Transverse colon (tissue), 4 donors: Measurements from ENCODE around the gene BLOC1S3. TPM values are rescaled to one million over a fixed set of nuclear protein-coding genes. Genes with fewer than 3 reads are reported as not detected.

Experiments used
- DNase-seq: peaks from one replicate; pipeline ENCODE4 v3.0.0-alpha.2; 2019
- H3K27ac ChIP-seq, 4 donors: fragments of 200-600 bp; sonication (generic); 2 replicates each; pipeline ENCODE4 v1.5.1; 2016 to 2018; ENCODE audit warnings: inconsistent platforms in 4 of 4
- H3K27me3 ChIP-seq: fragments of 200-600 bp; sonication (generic); 2 replicates; pipeline ENCODE4 v1.5.1; 2017; ENCODE audit warnings: inconsistent platforms
- H3K36me3 ChIP-seq, 4 donors: fragments of 200-600 bp; sonication (generic); 2 replicates each; pipeline ENCODE4 v1.5.1; 2017 to 2019; ENCODE audit warnings: inconsistent platforms in 4 of 4
- H3K4me1 ChIP-seq, 4 donors: fragments of 200-600 bp; sonication (generic); 2 replicates each; pipeline ENCODE4 v1.5.1; 2017 to 2020; ENCODE audit warnings: inconsistent platforms in 4 of 4
- H3K4me3 ChIP-seq, 4 donors: fragments of 200-600 bp; sonication (generic); 1 replicate in 1 of 4; 2 replicates in 3 of 4; pipeline versions ENCODE4 v1.5.1 to v1.6.1; 2017 to 2019; ENCODE audit warnings: inconsistent platforms in 4 of 4
- H3K9me3 ChIP-seq, 2 donors: fragments of 200-600 bp; sonication (generic); 2 replicates each; pipeline ENCODE4 v1.5.1; 2017 to 2019; ENCODE audit warnings: inconsistent platforms in 2 of 2
- EP300 ChIP-seq: sonication (generic); formaldehyde crosslinking; IDR thresholded peaks from one replicate; pipeline ENCODE4 v1.6.1; 2017; ENCODE audit warnings: antibody characterized with exemption, low read depth
- POLR2A ChIP-seq: fragments of 450-650 bp; IDR thresholded peaks from one replicate; pipeline ENCODE4 v1.6.1; 2016; ENCODE audit warnings: antibody characterized with exemption, mild to moderate bottlenecking, moderate library complexity
- POLR2AphosphoS5 ChIP-seq, 3 donors: sonication (generic); formaldehyde crosslinking; IDR thresholded peaks; one replicate each; pipeline ENCODE4 v1.6.1; 2016; ENCODE audit warnings: antibody characterized with exemption in 3 of 3
- WGBS, 2 donors: methylation state at CpG; one replicate each; pipeline ENCODE4 v1.1.5; 2018; ENCODE audit warnings: low coverage in 1 of 2; 5-methylcytosine and 5-hydroxymethylcytosine counted together
- in situ Hi-C, 4 donors: fragments of 200-750 bp; cut with MboI; loops; one replicate each; pipeline versions ENCODE4 v1.15.0 to v1.15.1; 2017; ENCODE audit warnings: low sequenced_read_pairs in 3 of 4, low pct_ligation_motif_present in 1 of 4, low pct_unique_long_range_greater_than_20kb in 1 of 4
- intact Hi-C: fragments of 100-400 bp; cut with DNase I; formaldehyde crosslinking; loops from one replicate; pipeline ENCODE4 v1.15.1; 2023; ENCODE audit warnings: low total_unique reads
- total RNA-seq, 4 donors: library from RNA; depleted of rRNA; stranded (reverse); fragments of >200 nt; gene quantifications; one replicate each; pipeline ENCODE4 v1.1.0, GENCODE V29; 2016
- TF ChIP-seq, protein P1 (sequence below), 5 experiments: fragments of 200-600 bp in 3 of 5; fragments of 450-650 bp in 2 of 5; sonication (generic) in 3 of 5; IDR thresholded peaks; 1 replicate in 2 of 5; 2 replicates in 3 of 5; pipeline ENCODE4 v1.5.1; 2016 to 2017; ENCODE audit warnings: antibody characterized with exemption in 5 of 5, inconsistent platforms in 3 of 5, mild to moderate bottlenecking in 2 of 5, moderate library complexity in 1 of 5

Gene BLOC1S3
- total RNA-seq, 4 donors from 2014 or later, result 5.0 to 10.3 (median 9.2) TPM

DNA sequence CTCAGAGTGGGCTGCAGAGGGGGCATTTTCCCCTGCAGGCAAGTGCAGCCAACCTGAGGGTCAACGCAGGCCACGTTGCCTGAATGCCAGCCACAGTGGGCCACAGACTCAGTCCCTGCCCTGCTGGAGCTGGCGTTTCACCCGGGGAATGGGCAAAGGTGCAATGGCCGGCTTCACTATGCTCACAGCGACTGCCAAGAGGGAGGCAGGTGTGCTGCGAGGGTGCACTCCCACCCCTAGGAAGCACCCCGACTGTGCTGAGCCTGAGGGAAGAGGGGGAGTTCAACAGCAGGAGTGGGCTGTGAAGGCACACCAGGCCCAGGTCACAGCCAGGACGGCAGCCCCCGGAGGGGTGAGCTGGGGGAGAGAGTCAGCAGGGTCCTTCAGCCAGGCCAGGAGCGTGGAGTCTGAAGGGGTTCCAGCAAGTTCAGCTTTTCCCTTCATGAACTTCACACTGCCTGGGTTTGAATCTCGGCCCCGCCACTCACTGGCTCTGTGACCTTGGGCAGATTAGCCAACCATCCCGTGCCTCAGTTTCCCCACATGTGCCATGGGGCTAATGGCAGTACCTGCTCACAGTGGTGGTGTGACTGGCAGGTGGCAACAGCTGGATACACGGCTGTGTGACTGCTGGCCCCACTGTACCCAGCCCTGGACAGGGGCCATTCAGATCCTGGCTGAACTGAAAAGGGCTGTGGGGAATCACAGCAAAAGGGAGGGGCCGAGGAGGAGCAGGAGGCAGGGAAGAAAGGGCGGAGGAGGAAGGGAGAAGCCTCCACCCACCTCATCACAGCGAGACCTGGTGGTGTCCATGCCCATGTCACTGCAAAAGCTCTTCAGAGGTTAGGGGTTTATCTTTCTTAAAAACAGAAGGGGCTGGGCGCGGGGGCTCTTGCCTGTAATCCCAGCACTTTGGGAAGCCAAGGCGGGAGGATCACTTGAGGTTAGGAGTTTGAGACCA is 8.2 kb upstream of the BLOC1S3 start:
- Histone ChIP-seq H3K4me1 (peaks cover 3 to 19% (median 12%) of the 10 kb centered on the region in 4 donors), H3K36me3 (no peaks in the 10 kb centered on the region), H3K4me3 (no peak overlapping the region), H3K27me3 (no peaks in the 10 kb centered on the region), H3K9me3 (no peaks in the 10 kb centered on the region), H3K27ac (no peak overlapping the region)
- intact Hi-C loops, result no loop called here
- no peak for TF ChIP-seq POLR2AphosphoS5 (IDR thresholded peaks at IDR 0.05)
- no peak for TF ChIP-seq EP300
- TF ChIP-seq, protein P1, sequence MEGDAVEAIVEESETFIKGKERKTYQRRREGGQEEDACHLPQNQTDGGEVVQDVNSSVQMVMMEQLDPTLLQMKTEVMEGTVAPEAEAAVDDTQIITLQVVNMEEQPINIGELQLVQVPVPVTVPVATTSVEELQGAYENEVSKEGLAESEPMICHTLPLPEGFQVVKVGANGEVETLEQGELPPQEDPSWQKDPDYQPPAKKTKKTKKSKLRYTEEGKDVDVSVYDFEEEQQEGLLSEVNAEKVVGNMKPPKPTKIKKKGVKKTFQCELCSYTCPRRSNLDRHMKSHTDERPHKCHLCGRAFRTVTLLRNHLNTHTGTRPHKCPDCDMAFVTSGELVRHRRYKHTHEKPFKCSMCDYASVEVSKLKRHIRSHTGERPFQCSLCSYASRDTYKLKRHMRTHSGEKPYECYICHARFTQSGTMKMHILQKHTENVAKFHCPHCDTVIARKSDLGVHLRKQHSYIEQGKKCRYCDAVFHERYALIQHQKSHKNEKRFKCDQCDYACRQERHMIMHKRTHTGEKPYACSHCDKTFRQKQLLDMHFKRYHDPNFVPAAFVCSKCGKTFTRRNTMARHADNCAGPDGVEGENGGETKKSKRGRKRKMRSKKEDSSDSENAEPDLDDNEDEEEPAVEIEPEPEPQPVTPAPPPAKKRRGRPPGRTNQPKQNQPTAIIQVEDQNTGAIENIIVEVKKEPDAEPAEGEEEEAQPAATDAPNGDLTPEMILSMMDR (IDR thresholded peaks at IDR 0.05), result no peak
- TF ChIP-seq POLR2A, result no peak
- in situ Hi-C loops, result no loop called here
- 77 to 84% methylated on average over 6 to 19 of the region's 21 CpGs for WGBS, 2 donors
- DNase-seq, result no peak

DNA sequence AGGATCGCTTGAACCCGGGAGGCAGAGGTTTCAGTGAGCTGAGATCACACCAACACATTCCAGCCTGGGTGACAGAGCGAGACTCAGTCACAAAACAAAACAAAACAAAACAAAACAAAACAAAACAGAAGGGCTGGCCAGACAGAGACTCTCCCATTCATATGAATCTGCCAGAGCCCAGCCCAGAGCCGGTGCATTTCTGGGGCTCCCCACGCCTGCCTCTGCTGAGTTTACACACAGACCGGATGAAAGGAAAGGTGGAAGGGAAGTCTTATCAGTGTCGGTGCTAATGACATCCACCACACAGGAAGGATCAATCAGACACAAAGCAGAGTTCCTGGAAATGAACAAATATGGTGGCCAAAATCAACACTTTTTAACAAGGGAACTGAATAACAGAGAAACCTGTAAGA is 7.4 kb upstream of the BLOC1S3 start:
- in situ Hi-C loops, result no loop called here
- intact Hi-C loops, result no loop called here
- no peaks in the 10 kb centered on the region for H3K27me3 ChIP-seq
- TF ChIP-seq EP300 (no peak), POLR2A (no peak), POLR2AphosphoS5 (IDR thresholded peaks at IDR 0.05) (no peak)
- TF ChIP-seq, protein P1 (IDR thresholded peaks at IDR 0.05), result no peak
- no peaks in the 10 kb centered on the region for H3K36me3 ChIP-seq
- H3K4me3 ChIP-seq, result no peak overlapping the region
- WGBS, 2 donors, result 27 to 41% methylated on average over 4 to 7 of the region's 7 CpGs
- H3K27ac ChIP-seq, result peak overlapping the region in 1 of 4 donors; percentile 11
- DNase-seq, result no peak
- peaks cover 3 to 19% (median 12%) of the 10 kb centered on the region in 4 donors for H3K4me1 ChIP-seq
- H3K9me3 ChIP-seq, result no peaks in the 10 kb centered on the region

DNA sequence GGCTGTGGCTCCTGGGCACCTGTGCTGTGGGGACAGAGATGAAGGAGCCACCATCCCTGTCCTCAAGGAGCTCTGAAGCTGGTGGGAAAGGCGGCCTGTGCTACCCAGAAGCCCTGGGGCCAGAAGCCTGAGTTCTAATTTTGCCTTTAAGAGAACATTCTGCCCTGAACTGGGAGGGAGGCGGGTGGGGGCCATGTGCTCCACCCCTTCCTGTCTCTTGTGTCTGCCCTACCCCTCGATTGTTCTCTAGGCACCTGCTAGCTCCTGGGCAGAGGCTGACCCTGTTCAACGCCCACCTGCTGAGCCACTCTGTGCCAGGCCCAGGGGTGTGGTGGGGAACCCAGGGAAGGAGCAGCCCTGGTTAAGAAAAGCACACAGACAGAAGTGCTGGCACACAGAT is 6.4 kb upstream of the BLOC1S3 start:
- Histone ChIP-seq H3K27me3 (no peaks in the 10 kb centered on the region), H3K9me3 (no peaks in the 10 kb centered on the region), H3K36me3 (no peaks in the 10 kb centered on the region), H3K4me3 (no peak overlapping the region), H3K4me1 (peaks cover 3 to 23% (median 15%) of the 10 kb centered on the region in 4 donors), H3K27ac (no peak overlapping the region)
- in situ Hi-C loops (no loop called here), intact Hi-C loops (no loop called here)
- DNase-seq, result no peak
- 54% methylated on average over 4 of the region's 4 CpGs; no CpG with 5 or more reads in 1 of the 2 donors for WGBS, 2 donors
- no peak for TF ChIP-seq POLR2AphosphoS5 (IDR thresholded peaks at IDR 0.05)
- TF ChIP-seq POLR2A, result no peak
- TF ChIP-seq EP300, result no peak
- TF ChIP-seq, protein P1 (IDR thresholded peaks at IDR 0.05), result no peak

DNA sequence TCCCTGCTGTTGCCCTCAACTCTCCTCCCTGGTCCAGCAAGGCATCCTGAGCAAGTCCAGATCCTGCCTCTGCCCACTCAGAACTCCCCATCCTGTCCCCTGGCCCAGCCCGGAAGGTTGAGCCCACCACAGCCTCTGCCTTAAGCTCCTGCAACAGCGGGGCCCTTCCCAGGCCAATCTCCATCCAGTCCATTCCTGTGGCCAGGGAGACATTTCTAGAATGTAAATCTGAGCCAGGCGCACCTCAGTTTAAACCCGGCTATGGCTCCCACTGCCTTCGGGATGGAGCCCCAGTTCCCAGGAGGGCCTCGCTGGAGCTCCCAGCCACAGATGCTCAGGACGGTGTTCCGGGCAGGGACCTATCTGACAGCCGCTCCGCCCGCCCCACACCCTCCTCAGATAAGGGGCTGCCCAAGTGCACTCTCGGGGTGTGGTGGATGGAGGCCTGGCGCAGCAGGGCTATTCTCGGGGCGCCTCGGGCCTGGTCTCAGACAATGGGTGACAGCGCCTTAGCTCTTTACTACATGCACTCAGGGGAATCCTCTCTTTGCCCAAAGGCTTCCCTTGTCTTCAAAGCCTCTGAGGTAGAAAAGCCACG is 5.9 kb upstream of the BLOC1S3 start:
- Histone ChIP-seq H3K36me3 (no peaks in the 10 kb centered on the region), H3K27ac (no peak overlapping the region), H3K4me1 (peaks cover 3 to 28% (median 20%) of the 10 kb centered on the region in 4 donors), H3K9me3 (no peaks in the 10 kb centered on the region), H3K27me3 (no peaks in the 10 kb centered on the region), H3K4me3 (no peak overlapping the region)
- WGBS, 2 donors, result 85% methylated on average over 18 of the region's 18 CpGs; no CpG with 5 or more reads in 1 of the 2 donors
- no peak for DNase-seq
- TF ChIP-seq, protein P1 (IDR thresholded peaks at IDR 0.05), result no peak
- TF ChIP-seq POLR2A (no peak), EP300 (no peak), POLR2AphosphoS5 (IDR thresholded peaks at IDR 0.05) (no peak)
- in situ Hi-C loops, result no loop called here
- intact Hi-C loops, result no loop called here
